Mesodermal cell (in vitro differentiated cells): ENCODE data around the gene EPHA6.

Source experiments
- H3K27ac ChIP-seq: 2 replicates; pipeline ENCODE4 v1.7.0; 2013; ENCODE audit warnings: mild to moderate bottlenecking, low read depth, low read length, moderate library complexity; ENCODE audit not compliant: severe bottlenecking
- H3K36me3 ChIP-seq: 2 replicates; pipeline ENCODE4 v1.7.1; 2013; ENCODE audit warnings: mild to moderate bottlenecking, low read length, moderate library complexity; ENCODE audit not compliant: control insufficient read depth, insufficient read depth
- H3K4me1 ChIP-seq: one replicate; pipeline ENCODE4 v1.7.1; 2013; ENCODE audit warnings: mild to moderate bottlenecking, low read length; ENCODE audit not compliant: insufficient read depth, control insufficient read depth, poor library complexity, severe bottlenecking
- H3K4me3 ChIP-seq: 2 replicates; pipeline ENCODE4 v1.7.0; 2013; ENCODE audit warnings: low read length, control low read depth, mild to moderate bottlenecking; ENCODE audit not compliant: insufficient read depth, poor library complexity, severe bottlenecking; ENCODE audit errors: extremely low read depth
- H3K9me3 ChIP-seq: 2 replicates; pipeline ENCODE4 v1.7.1; 2013; ENCODE audit warnings: mild to moderate bottlenecking, low read length, moderate library complexity; ENCODE audit not compliant: control insufficient read depth
- WGBS, 2 experiments: methylation state at CpG; one replicate each; pipeline ENCODE4 v1.1.5; 2013; ENCODE audit warnings: missing lambda C conversion rate in 2 of 2; ENCODE audit not compliant: insufficient coverage in 2 of 2; 5-methylcytosine and 5-hydroxymethylcytosine counted together

The EPHA6 gene

DNA sequence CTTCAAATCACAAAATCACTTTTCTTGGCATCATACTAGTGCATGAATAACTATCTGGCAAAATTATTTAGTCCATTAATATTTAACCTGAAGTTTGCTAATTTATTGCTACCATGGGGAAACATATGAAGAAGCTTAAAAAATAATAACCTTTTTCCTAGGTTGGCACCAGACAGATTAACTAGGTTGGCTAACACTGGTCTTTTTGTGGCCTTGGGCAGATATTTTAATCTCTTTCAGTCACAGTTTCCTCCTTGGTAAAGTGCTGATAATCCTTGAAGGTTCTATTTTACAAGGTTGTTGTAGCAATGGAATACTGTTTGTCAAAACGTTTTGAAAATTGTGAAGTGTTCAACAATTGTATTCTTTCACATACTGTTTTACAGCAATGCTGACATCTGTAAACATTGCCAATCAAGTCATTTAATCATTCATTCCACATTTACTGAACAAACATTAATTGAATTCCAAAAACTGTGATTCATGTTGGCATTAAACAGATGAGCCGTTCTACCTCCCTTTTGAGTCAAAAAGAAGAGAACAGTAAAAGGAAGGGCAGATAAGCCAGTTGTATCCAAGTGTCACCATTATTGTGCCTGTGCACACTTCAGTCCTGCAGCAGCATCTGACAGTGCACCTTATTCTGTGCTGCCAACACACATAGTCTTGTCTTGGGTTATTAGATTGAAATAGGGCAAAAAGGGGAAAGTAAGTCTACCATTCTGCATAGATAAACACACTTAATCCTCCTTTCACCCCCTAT lies 21.9 kb downstream of the EPHA6 start:
- no peaks in the 10 kb centered on the region for H3K4me1 ChIP-seq
- WGBS, 2 experiments = 82 to 100% methylated on average over 1 of the region's 2 CpGs
- no peak overlapping the region for H3K27ac ChIP-seq
- H3K4me3 ChIP-seq = no peak overlapping the region
- no peaks in the 10 kb centered on the region for H3K9me3 ChIP-seq
- no peaks in the 10 kb centered on the region for H3K36me3 ChIP-seq

DNA sequence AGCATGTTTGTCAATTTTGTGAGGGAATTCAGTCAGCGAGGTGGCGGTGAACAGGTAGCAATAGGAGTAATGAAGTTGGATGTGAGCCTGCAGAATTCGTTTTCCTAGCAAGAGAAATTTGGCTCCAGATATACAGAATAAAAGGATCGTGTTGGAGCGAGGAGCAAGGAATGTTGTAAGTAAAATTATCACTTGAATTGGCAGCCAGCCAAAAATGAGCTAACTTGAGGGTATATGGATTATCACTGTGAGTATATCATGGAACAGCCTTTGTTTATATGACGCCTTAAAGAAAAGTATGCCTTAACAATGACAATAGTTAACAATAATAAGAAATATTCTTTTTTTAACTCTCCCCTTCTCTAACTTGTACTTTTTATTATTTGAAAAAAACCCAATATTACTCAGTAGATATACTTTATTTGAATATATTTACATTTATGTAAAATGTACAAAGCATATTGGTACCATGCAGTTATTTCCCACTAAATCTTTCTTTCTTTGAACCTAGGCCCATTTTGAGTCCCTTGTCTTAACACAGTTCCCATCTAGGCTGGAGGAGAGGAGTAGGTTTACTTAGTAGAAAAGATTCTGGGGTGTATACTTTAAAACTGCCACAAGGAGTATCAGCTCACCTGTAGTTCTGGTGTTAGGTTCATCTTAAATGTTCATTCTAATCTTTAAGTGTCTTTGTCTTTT lies 29.3 kb downstream of the EPHA6 start:
- no peaks in the 10 kb centered on the region for H3K36me3 ChIP-seq
- H3K4me3 ChIP-seq = no peak overlapping the region
- H3K27ac ChIP-seq = no peak overlapping the region
- no peaks in the 10 kb centered on the region for H3K4me1 ChIP-seq
- 88 to 99% methylated on average over 5 of the region's 6 CpGs for WGBS, 2 experiments
- H3K9me3 ChIP-seq = no peaks in the 10 kb centered on the region

DNA sequence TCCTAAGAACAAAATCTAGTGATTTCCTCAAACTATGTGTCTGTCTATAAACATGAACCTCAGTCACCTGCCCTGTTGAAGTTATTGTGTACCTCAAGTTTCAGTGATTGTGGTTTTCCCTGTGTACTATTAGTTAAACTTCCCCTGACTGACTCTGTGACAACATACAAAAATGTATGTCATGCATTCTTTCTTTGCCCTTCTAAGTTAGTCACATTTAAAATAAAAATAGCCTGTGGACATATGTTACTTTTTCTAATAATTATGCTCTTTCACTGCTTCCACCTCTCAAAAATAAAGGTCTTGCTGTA lies 29.8 kb downstream of the EPHA6 start:
- Histone ChIP-seq H3K4me1 (no peaks in the 10 kb centered on the region), H3K36me3 (no peaks in the 10 kb centered on the region), H3K27ac (no peak overlapping the region), H3K4me3 (no peak overlapping the region), H3K9me3 (no peaks in the 10 kb centered on the region)

DNA sequence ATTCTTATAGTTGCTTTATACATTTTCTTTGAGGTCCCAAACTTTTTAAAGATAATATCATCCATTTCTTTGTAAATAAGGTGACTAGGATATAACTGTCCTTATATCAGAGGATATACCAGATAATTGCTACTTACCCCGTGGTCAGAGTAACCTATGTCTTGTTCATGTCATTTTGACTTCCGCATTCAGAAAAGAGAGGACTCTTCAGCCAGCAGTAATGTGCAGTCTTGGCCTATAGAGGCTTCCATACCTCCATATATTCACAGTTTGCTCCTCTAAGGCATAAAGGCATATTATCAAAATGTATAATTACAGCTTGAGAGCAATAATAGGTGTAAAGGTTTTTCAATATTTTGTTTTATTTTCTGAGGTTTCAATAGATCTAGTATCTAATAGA lies 38.5 kb downstream of the EPHA6 start:
- no peak overlapping the region for H3K4me3 ChIP-seq
- no peaks in the 10 kb centered on the region for H3K4me1 ChIP-seq
- H3K27ac ChIP-seq = no peak overlapping the region
- no peaks in the 10 kb centered on the region for H3K9me3 ChIP-seq
- 95 to 100% methylated on average over 2 of the region's 2 CpGs for WGBS, 2 experiments
- no peaks in the 10 kb centered on the region for H3K36me3 ChIP-seq

DNA sequence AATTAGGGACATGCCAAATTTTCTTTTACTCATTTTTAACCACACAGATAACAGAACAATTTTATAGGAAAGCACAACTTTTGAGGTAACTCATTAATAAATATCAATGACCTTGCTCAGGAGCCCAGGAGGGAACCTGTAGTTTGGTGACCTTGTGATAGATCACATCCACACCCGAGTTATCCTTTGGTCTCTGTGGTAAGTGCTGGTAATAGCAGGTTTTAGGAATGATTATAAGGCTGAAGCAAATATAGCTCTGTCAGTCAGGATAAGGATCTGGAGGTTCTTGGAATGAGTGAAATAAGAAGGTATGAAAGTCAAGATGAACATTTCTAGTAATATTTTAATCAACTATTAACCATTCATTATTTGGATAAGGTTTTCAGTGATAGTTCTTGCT lies 46.5 kb downstream of the EPHA6 start:
- H3K4me3 ChIP-seq = no peak overlapping the region
- WGBS, 2 experiments = 91% methylated on average over 1 of the region's 1 CpG; no CpG with 5 or more reads in 1 of the 2 experiments
- no peaks in the 10 kb centered on the region for H3K36me3 ChIP-seq
- H3K4me1 ChIP-seq = no peaks in the 10 kb centered on the region
- no peak overlapping the region for H3K27ac ChIP-seq
- H3K9me3 ChIP-seq = no peaks in the 10 kb centered on the region

GRCh38 chr3:96863129-96863740 lies 48.8 kb downstream of the EPHA6 start:
- WGBS, 2 experiments = no CpG with 5 or more reads among the region's 1 CpG
- no peaks in the 10 kb centered on the region for H3K4me1 ChIP-seq
- no peaks in the 10 kb centered on the region for H3K9me3 ChIP-seq
- no peak overlapping the region for H3K4me3 ChIP-seq
- no peak overlapping the region for H3K27ac ChIP-seq
- H3K36me3 ChIP-seq = no peaks in the 10 kb centered on the region

GRCh38 chr3:96865605-96866004 lies 51.2 kb downstream of the EPHA6 start:
- Histone ChIP-seq H3K4me1 (no peaks in the 10 kb centered on the region), H3K4me3 (no peak overlapping the region)
- no CpG with 5 or more reads among the region's 2 CpGs for WGBS, 2 experiments

GRCh38 chr3:96869316-96869715 lies 54.9 kb downstream of the EPHA6 start:
- Histone ChIP-seq H3K4me3 (no peak overlapping the region), H3K36me3 (no peaks in the 10 kb centered on the region), H3K27ac (no peak overlapping the region), H3K4me1 (no peaks in the 10 kb centered on the region), H3K9me3 (no peaks in the 10 kb centered on the region)
- 79 to 87% methylated on average over 2 of the region's 2 CpGs for WGBS, 2 experiments

More at GRCh38 chr3:96865605-96866004, 51.2 kb downstream of the EPHA6 start:
- H3K9me3 ChIP-seq = no peaks in the 10 kb centered on the region
- no peaks in the 10 kb centered on the region for H3K36me3 ChIP-seq
- H3K27ac ChIP-seq = no peak overlapping the region

GRCh38 chr3:96877510-96877909 lies 63.1 kb downstream of the EPHA6 start:
- Histone ChIP-seq H3K4me3 (no peak overlapping the region), H3K36me3 (no peaks in the 10 kb centered on the region), H3K4me1 (no peaks in the 10 kb centered on the region), H3K27ac (no peak overlapping the region), H3K9me3 (no peaks in the 10 kb centered on the region)
- WGBS, 2 experiments = no CpG with 5 or more reads among the region's 4 CpGs

DNA sequence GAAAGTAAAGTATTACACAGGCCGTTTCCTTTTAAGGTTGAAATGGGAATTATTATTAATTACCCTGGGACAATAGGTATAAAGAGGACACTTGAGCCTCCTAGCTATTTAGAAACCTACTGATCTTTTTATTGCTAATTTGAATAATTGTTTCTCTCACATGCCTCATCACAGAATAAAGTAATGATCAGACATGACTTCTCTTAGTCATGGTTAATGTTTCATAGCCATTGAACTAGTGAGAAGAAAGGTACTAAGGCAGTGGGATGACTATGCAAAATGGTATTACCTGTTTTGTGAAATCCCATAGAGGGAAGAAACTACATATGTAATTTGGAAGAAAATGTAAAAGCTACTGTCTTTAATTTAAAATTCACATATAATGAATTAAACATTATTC lies 85.6 kb downstream of the EPHA6 start:
- Histone ChIP-seq H3K4me3 (no peak overlapping the region), H3K36me3 (no peaks in the 10 kb centered on the region), H3K27ac (no peak overlapping the region), H3K4me1 (no peaks in the 10 kb centered on the region), H3K9me3 (no peaks in the 10 kb centered on the region)
- no CpG with 5 or more reads among the region's 1 CpG for WGBS, 2 experiments

- Histone ChIP-seq H3K4me1 (no peaks in the 10 kb centered on the region), H3K4me3 (no peak overlapping the region), H3K27ac (no peak overlapping the region), H3K9me3 (no peaks in the 10 kb centered on the region), H3K36me3 (no peaks in the 10 kb centered on the region)
- WGBS, 2 experiments = 53 to 64% methylated on average over 2 of the region's 4 CpGs
Measured at GRCh38 chr3:96900566-96900965, 86.2 kb downstream of the EPHA6 start.
